Middle frontal gyrus (tissue), 1 donor: ENCODE data around the gene TNNI2.

Source experiments
- DNase-seq: peaks from one replicate; pipeline ENCODE4 v3.0.0-alpha.2; 2015; ENCODE audit warnings: low spot score; ENCODE audit errors: extremely low spot score

The TNNI2 gene

GRCh38 chr11:1820463-1821325 lies 18.1 kb upstream of the TNNI2 start:
- DNase-seq = no peak

- no peak for DNase-seq
These were observed 17.2 kb upstream of the TNNI2 start for GRCh38 chr11:1821562-1821961.

GRCh38 chr11:1822648-1823375 lies 16.0 kb upstream of the TNNI2 start:
- DNase-seq = no peak

GRCh38 chr11:1823376-1824220 lies 15.2 kb upstream of the TNNI2 start:
- DNase-seq = no peak

- DNase-seq = no peak
These were observed 14.4 kb upstream of the TNNI2 start for GRCh38 chr11:1824221-1825038.

GRCh38 chr11:1825039-1825740 lies 13.6 kb upstream of the TNNI2 start:
- DNase-seq = no peak

- no peak for DNase-seq
These were observed 12.9 kb upstream of the TNNI2 start for GRCh38 chr11:1825785-1826451.

GRCh38 chr11:1826552-1827094 lies 12.2 kb upstream of the TNNI2 start:
- DNase-seq = no peak

GRCh38 chr11:1827095-1827813 lies 11.5 kb upstream of the TNNI2 start:
- peak; percentile 40 for DNase-seq

GRCh38 chr11:1827931-1828330 lies 10.8 kb upstream of the TNNI2 start:
- no peak for DNase-seq

- DNase-seq = no peak
These were observed 10.2 kb upstream of the TNNI2 start for GRCh38 chr11:1828542-1828941.

- DNase-seq = no peak
These were observed 9.6 kb upstream of the TNNI2 start for GRCh38 chr11:1829039-1829820.

GRCh38 chr11:1830004-1830321 lies 8.8 kb upstream of the TNNI2 start:
- DNase-seq = no peak

GRCh38 chr11:1830322-1831223 lies 8.2 kb upstream of the TNNI2 start:
- no peak for DNase-seq

GRCh38 chr11:1831338-1832210 lies 7.2 kb upstream of the TNNI2 start:
- no peak for DNase-seq
